Ovary (tissue), 9 donors: ENCODE data around the gene SPTSSB. TPM values are rescaled to one million over a fixed set of nuclear protein-coding genes. Genes with fewer than 3 reads are reported as not detected.

Experiments
- DNase-seq, 5 donors: peaks; one replicate each; pipeline ENCODE4 v3.0.0-alpha.2; 2019 to 2020
- H3K27ac ChIP-seq, 2 donors: fragments of 200-600 bp; one replicate each; pipeline versions ENCODE4 v1.5.1 to v1.8.0; 2019 to 2022
- H3K27me3 ChIP-seq: fragments of 200-600 bp; one replicate; pipeline ENCODE4 v1.8.0; 2022
- H3K36me3 ChIP-seq: fragments of 200-600 bp; sonication (generic); one replicate; pipeline ENCODE4 v1.5.1; 2019
- H3K4me1 ChIP-seq: one replicate; pipeline ENCODE4 v1.8.1; 2013; ENCODE audit warnings: mild to moderate bottlenecking, moderate library complexity; ENCODE audit not compliant: insufficient read depth
- H3K4me3 ChIP-seq: fragments of 200-600 bp; sonication (generic); one replicate; pipeline ENCODE4 v1.5.1; 2017
- H3K9me3 ChIP-seq, 2 donors: fragments of 200-600 bp in 1 of 2; sonication (generic) in 1 of 2; one replicate each; pipeline versions ENCODE4 v1.5.1 to v1.8.1; 2013 to 2019; ENCODE audit warnings: mild to moderate bottlenecking in 1 of 2, moderate library complexity in 1 of 2
- CTCF ChIP-seq, 3 donors: fragments of 450-650 bp in 2 of 3; fragments of 200-600 bp in 1 of 3; IDR thresholded peaks; one replicate each; pipeline versions ENCODE4 v1.5.1 to v1.8.0; 2016 to 2022; ENCODE audit warnings: antibody characterized with exemption in 3 of 3, mild to moderate bottlenecking in 1 of 3
- EP300 ChIP-seq: sonication (generic); formaldehyde crosslinking; IDR thresholded peaks from one replicate; pipeline ENCODE4 v1.6.1; 2017; ENCODE audit warnings: antibody characterized with exemption
- POLR2A ChIP-seq: fragments of 450-650 bp; IDR thresholded peaks from one replicate; pipeline ENCODE4 v1.6.1; 2017; ENCODE audit warnings: antibody characterized with exemption, mild to moderate bottlenecking, moderate library complexity
- WGBS, 3 donors: extraction: QIAGEN DNeasy Blood & Tissue Kit in 1 of 3; methylation state at CpG; one replicate each; pipeline versions ENCODE4 v1.1.5 to v1.1.7; 2013 to 2017; 5-methylcytosine and 5-hydroxymethylcytosine counted together
- intact Hi-C, 4 donors: fragments of 100-400 bp; cut with DNase I; formaldehyde crosslinking; loops; one replicate each; pipeline versions ENCODE4 v1.11.0 to v1.15.1; 2022 to 2023
- polyA plus RNA-seq, 2 donors: library from polyadenylated mRNA; stranded (reverse); fragments of 200-250 nt in 1 of 2; fragments of 350-450 nt in 1 of 2; fragmentation: Illumina TruSeq in 1 of 2; extraction: RNeasy Lipid Tissue Mini Kit (QIAGEN cat#74804) in 1 of 2; gene quantifications; one replicate each; pipeline ENCODE4 v1.2.3, GENCODE V29; 2013 to 2014
- total RNA-seq, 7 donors: library from RNA; depleted of rRNA in 2 of 7; stranded (reverse); fragments of >200 nt in 2 of 7; fragmentation: NEBNext Ultra II Directional in 3 of 7; extraction: Animal tissue kit (Norgen Biotek cat#: 25700) in 3 of 7; gene quantifications; one replicate each; pipeline versions ENCODE4 v1.1.0 to v1.2.4, GENCODE V29; 2016 to 2023
- donor health status: DM: no; HTN: no; CAD: no; lungs with moderate emphysema.
- donor health status: DM: no; HTN: no; CAD: no.
- donor health status: Bipolar disorder and iron deficiency.
- donor health status: DM: yes; HTN: yes; CAD: no.
- donor health status: DM: no; HTN: no; CAD: no.
- donor health status: DM: yes; HTN: yes; CAD: no.

The SPTSSB gene
- total and polyA plus RNA-seq, 9 donors = 0.07 to 2.5 (median 0.46) TPM; not detected in 4

GRCh38 chr3:161414907-161415306 is 43.6 kb upstream of the SPTSSB start:
- H3K9me3 ChIP-seq = no peaks in the 10 kb centered on the region
- H3K4me1 ChIP-seq = no peaks in the 10 kb centered on the region
- TF ChIP-seq EP300 = no peak
- no peak for TF ChIP-seq CTCF (IDR thresholded peaks at IDR 0.05)
- no peak for TF ChIP-seq POLR2A
- H3K36me3 ChIP-seq = no peaks in the 10 kb centered on the region
- intact Hi-C loops = loop anchor here in 1 of 4 donors (5.0 kb wide), 1 partner anchor 138 kb away; no protein-coding TSS in a partner anchor
- no peak overlapping the region for H3K4me3 ChIP-seq
- no peak for DNase-seq
- no peak overlapping the region for H3K27ac ChIP-seq
- 54 to 71% (median 68%) methylated on average over 1 of the region's 1 CpG for WGBS, 3 donors
- no peaks in the 10 kb centered on the region for H3K27me3 ChIP-seq

- no peaks in the 10 kb centered on the region for H3K4me1 ChIP-seq
- intact Hi-C loops = no loop called here
- no peak overlapping the region for H3K27ac ChIP-seq
- H3K36me3 ChIP-seq = no peaks in the 10 kb centered on the region
- TF ChIP-seq CTCF (IDR thresholded peaks at IDR 0.05) (no peak), POLR2A (no peak), EP300 (no peak)
- H3K27me3 ChIP-seq = no peaks in the 10 kb centered on the region
- WGBS, 3 donors = 78 to 85% (median 83%) methylated on average over 1 of the region's 1 CpG
- H3K9me3 ChIP-seq = no peaks in the 10 kb centered on the region
- H3K4me3 ChIP-seq = no peak overlapping the region
- no peak for DNase-seq
Measured at GRCh38 chr3:161413855-161414210, 42.5 kb upstream of the SPTSSB start.

- WGBS, 3 donors = 40 to 47% (median 43%) methylated on average over 2 of the region's 2 CpGs
- intact Hi-C loops = no loop called here
- H3K27me3 ChIP-seq = no peaks in the 10 kb centered on the region
- H3K27ac ChIP-seq = no peak overlapping the region
- TF ChIP-seq CTCF (IDR thresholded peaks at IDR 0.05) (no peak), POLR2A (no peak), EP300 (no peak)
- no peaks in the 10 kb centered on the region for H3K36me3 ChIP-seq
- no peak overlapping the region for H3K4me3 ChIP-seq
- H3K4me1 ChIP-seq = no peaks in the 10 kb centered on the region
- no peaks in the 10 kb centered on the region for H3K9me3 ChIP-seq
- DNase-seq = no peak
Measured at GRCh38 chr3:161413127-161413854, 42.0 kb upstream of the SPTSSB start.

GRCh38 chr3:161412123-161412522 is 40.8 kb upstream of the SPTSSB start:
- TF ChIP-seq CTCF (IDR thresholded peaks at IDR 0.05) = no peak
- no peak for TF ChIP-seq POLR2A
- no peak for TF ChIP-seq EP300
- Histone ChIP-seq H3K36me3 (no peaks in the 10 kb centered on the region), H3K9me3 (no peaks in the 10 kb centered on the region), H3K4me1 (no peaks in the 10 kb centered on the region), H3K27me3 (no peaks in the 10 kb centered on the region), H3K27ac (no peak overlapping the region), H3K4me3 (no peak overlapping the region)
- 83 to 96% (median 89%) methylated on average over 1 of the region's 1 CpG for WGBS, 3 donors
- DNase-seq = no peak
- intact Hi-C loops = no loop called here
